Esophagus squamous epithelium (tissue), 5 donors: Measurements from ENCODE around the gene PLBD2. TPM values are rescaled to one million over a fixed set of nuclear protein-coding genes. Genes with fewer than 3 reads are reported as not detected.

Experiments used
- DNase-seq: peaks from one replicate; lab custom pipeline; 2025; lab: John Stamatoyannopoulos, UW
- H3K27ac ChIP-seq, 4 donors: fragments of 200-600 bp; sonication (generic); one replicate each; pipeline ENCODE4 v1.5.1; 2016 to 2019; ENCODE audit warnings: mild to moderate bottlenecking in 1 of 4
- H3K27me3 ChIP-seq, 4 donors: fragments of 200-600 bp; sonication (generic); 1 replicate in 3 of 4; 2 replicates in 1 of 4; pipeline versions ENCODE4 v1.5.1 to v1.6.0; 2017 to 2021; ENCODE audit warnings: antibody characterized with exemption in 1 of 4
- H3K36me3 ChIP-seq, 3 donors: fragments of 200-600 bp; sonication (generic); one replicate each; pipeline ENCODE4 v1.5.1; 2016 to 2019
- H3K4me1 ChIP-seq, 3 donors: fragments of 200-600 bp; sonication (generic); one replicate each; pipeline ENCODE4 v1.5.1; 2017 to 2019
- H3K4me3 ChIP-seq, 4 donors: fragments of 200-600 bp; sonication (generic); 1 replicate in 3 of 4; 2 replicates in 1 of 4; pipeline ENCODE4 v1.5.1; 2016 to 2019; ENCODE audit warnings: mild to moderate bottlenecking in 2 of 4, moderate library complexity in 1 of 4
- H3K9me3 ChIP-seq, 3 donors: fragments of 200-600 bp; sonication (generic); one replicate each; pipeline ENCODE4 v1.5.1; 2016 to 2019
- CTCF ChIP-seq, 6 experiments: fragments of 450-650 bp in 4 of 6; fragments of 200-600 bp in 2 of 6; sonication (generic) in 2 of 6; IDR thresholded peaks; one replicate each; pipeline ENCODE4 v1.5.1; 2016 to 2019; ENCODE audit warnings: antibody characterized with exemption in 6 of 6, mild to moderate bottlenecking in 4 of 6, moderate library complexity in 4 of 6
- POLR2A ChIP-seq, 4 donors: fragments of 450-650 bp; IDR thresholded peaks; one replicate each; pipeline ENCODE4 v1.6.1; 2017; ENCODE audit warnings: antibody characterized with exemption in 4 of 4, mild to moderate bottlenecking in 4 of 4, moderate library complexity in 3 of 4
- WGBS, 2 donors: methylation state at CpG; one replicate each; pipeline ENCODE4 v1.1.5; 2018; 5-methylcytosine and 5-hydroxymethylcytosine counted together
- intact Hi-C: fragments of 100-400 bp; cut with DNase I; formaldehyde crosslinking; loops from one replicate; pipeline ENCODE4 v1.15.0; 2022
- total RNA-seq, 4 donors: library from RNA; depleted of rRNA; stranded (reverse); fragments of >200 nt; gene quantifications; one replicate each; pipeline ENCODE4 v1.1.0, GENCODE V29; 2016
- donor health status: DM: yes; HTN: yes; CAD: no.

The PLBD2 gene, protein sequence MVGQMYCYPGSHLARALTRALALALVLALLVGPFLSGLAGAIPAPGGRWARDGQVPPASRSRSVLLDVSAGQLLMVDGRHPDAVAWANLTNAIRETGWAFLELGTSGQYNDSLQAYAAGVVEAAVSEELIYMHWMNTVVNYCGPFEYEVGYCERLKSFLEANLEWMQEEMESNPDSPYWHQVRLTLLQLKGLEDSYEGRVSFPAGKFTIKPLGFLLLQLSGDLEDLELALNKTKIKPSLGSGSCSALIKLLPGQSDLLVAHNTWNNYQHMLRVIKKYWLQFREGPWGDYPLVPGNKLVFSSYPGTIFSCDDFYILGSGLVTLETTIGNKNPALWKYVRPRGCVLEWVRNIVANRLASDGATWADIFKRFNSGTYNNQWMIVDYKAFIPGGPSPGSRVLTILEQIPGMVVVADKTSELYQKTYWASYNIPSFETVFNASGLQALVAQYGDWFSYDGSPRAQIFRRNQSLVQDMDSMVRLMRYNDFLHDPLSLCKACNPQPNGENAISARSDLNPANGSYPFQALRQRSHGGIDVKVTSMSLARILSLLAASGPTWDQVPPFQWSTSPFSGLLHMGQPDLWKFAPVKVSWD
- total RNA-seq: 10 to 100 TPM; 14.3 to 22.0 (median 17.1) TPM

GRCh38 chr12:113358381-113359132 is at the start of gene PLBD2:
PLBD2 (plus strand) TSS chr12:113358587; CDS start chr12:113358601, 14 bp downstream.
- WGBS, 2 donors: 0% methylated on average over 1 of the region's 67 CpGs; no CpG with 5 or more reads in 1 of the 2 donors
- intact Hi-C loops: no loop called here

DNA sequence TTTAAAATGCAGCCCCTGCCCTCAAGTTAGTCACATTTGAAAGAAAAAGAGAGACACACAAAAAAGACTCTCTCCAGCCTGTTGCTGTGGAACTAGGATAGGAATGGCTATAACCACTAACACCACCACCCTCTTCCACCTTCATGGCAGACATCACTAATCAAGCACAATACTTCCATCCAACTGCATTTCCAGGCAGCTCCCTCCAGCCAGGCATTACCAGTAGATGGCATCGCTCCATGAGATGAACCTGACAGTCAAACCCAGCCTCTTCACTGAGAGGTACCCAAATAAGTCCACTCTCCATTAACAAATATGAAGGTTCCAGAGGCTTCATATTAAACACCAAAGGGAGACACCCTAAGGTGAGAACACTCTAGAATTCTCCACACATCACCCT is 47.9 kb upstream of the PLBD2 start:
- Histone ChIP-seq H3K36me3 (peaks cover 7 to 100% (median 37%) of the 10 kb centered on the region in 3 donors), H3K4me3 (no peak overlapping the region), H3K4me1 (no peaks in the 10 kb centered on the region), H3K9me3 (no peaks in the 10 kb centered on the region), H3K27ac (no peak overlapping the region), H3K27me3 (no peaks in the 10 kb centered on the region)
- TF ChIP-seq CTCF (IDR thresholded peaks at IDR 0.05) (no peak), POLR2A (IDR thresholded peaks at IDR 0.05) (no peak)
- WGBS, 2 donors: 100% methylated on average over 1 of the region's 1 CpG
- intact Hi-C loops: no loop called here
- DNase-seq: no peak

More at GRCh38 chr12:113358381-113359132, at the start of gene PLBD2:
- no peaks in the 10 kb centered on the region for H3K9me3 ChIP-seq
- peak within 1 kb of the TSS; percentile 58 to 99 (median 97) for H3K4me3 ChIP-seq
- peak; percentile 74 for DNase-seq
- H3K27ac ChIP-seq: peak within 1 kb of the TSS; percentile 74 to 95 (median 90)
- TF ChIP-seq POLR2A (IDR thresholded peaks at IDR 0.05) (peak in 2 of 4 donors; percentile 58 to 74), CTCF (IDR thresholded peaks at IDR 0.05) (peak in 1 of 6 experiments; percentile 2)
- no peaks in the 10 kb centered on the region for H3K27me3 ChIP-seq
- peaks cover 7 to 32% (median 10%) of the 10 kb centered on the region in 3 donors for H3K4me1 ChIP-seq
- H3K36me3 ChIP-seq: no peaks in the 10 kb centered on the region

- 57 to 58% methylated on average over 4 to 5 of the region's 7 CpGs for WGBS, 2 donors
- no peaks in the 10 kb centered on the region for H3K9me3 ChIP-seq
- no peak overlapping the region for H3K4me3 ChIP-seq
- no peak for DNase-seq
- TF ChIP-seq CTCF (IDR thresholded peaks at IDR 0.05) (no peak), POLR2A (IDR thresholded peaks at IDR 0.05) (no peak)
- H3K4me1 ChIP-seq: no peaks in the 10 kb centered on the region
- peaks cover 11 to 100% (median 42%) of the 10 kb centered on the region in 3 donors for H3K36me3 ChIP-seq
- H3K27ac ChIP-seq: no peak overlapping the region
- H3K27me3 ChIP-seq: no peaks in the 10 kb centered on the region
- intact Hi-C loops: no loop called here
These were observed 44.3 kb upstream of the PLBD2 start for GRCh38 chr12:113314121-113314529.

GRCh38 chr12:113315358-113315757 is 43.0 kb upstream of the PLBD2 start:
- no peaks in the 10 kb centered on the region for H3K27me3 ChIP-seq
- TF ChIP-seq CTCF (IDR thresholded peaks at IDR 0.05) (no peak), POLR2A (IDR thresholded peaks at IDR 0.05) (no peak)
- WGBS, 2 donors: 89 to 93% methylated on average over 8 to 9 of the region's 9 CpGs
- no peaks in the 10 kb centered on the region for H3K9me3 ChIP-seq
- peaks cover 11 to 100% (median 36%) of the 10 kb centered on the region in 3 donors for H3K36me3 ChIP-seq
- H3K4me3 ChIP-seq: no peak overlapping the region
- intact Hi-C loops: no loop called here
- peak overlapping the region in 1 of 4 donors; percentile 9 for H3K27ac ChIP-seq
- no peak for DNase-seq
- no peaks in the 10 kb centered on the region for H3K4me1 ChIP-seq
